ENCODE measurements around the gene INPP4A.

DNA sequence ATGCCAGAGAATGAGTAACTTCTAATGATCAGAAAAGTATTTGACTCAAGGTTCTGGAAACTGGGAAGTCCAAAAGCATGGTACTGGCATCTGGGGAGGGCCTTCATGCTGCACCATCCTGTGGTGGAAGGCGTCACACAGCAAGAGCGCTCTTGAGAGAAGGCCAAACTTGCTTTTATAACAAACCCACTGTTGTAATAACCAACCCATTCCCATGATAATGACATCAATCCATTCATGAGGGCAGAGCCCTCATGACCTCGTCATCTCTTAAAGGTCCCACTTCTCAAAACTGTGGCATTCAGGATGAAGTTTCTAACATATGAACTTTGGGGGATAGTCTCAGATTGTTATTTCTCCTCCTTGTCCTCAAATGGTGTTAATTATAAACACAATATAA lies 95.9 kb downstream of the INPP4A start:
- TF ChIP-seq POLR2A (IDR thresholded peaks at IDR 0.05), result no peak
- no peak for TF ChIP-seq CTCF (IDR thresholded peaks at IDR 0.05)

All from esophagus squamous epithelium (tissue), 4 donors.